HL-60 (cell line): ENCODE data around the gene MS4A5.

ENCODE experiments used
- GABPA ChIP-seq: IDR thresholded peaks from 2 replicates; pipeline ENCODE4 v1.6.1; 2012; ENCODE audit warnings: low read depth
- POLR2AphosphoS5 ChIP-seq: IDR thresholded peaks from 2 replicates; pipeline ENCODE4 v1.6.1; 2012; ENCODE audit warnings: low read depth
- TF ChIP-seq, protein P1 (sequence below): IDR thresholded peaks from one replicate; pipeline ENCODE4 v1.5.1; 2011; ENCODE audit warnings: low read length, control low read depth, inconsistent platforms; ENCODE audit not compliant: insufficient read depth
- TF ChIP-seq, protein P2 (sequence below): IDR thresholded peaks from 2 replicates; pipeline ENCODE4 v1.6.1; 2012; ENCODE audit warnings: low read depth; ENCODE audit not compliant: insufficient replicate concordance

DNA sequence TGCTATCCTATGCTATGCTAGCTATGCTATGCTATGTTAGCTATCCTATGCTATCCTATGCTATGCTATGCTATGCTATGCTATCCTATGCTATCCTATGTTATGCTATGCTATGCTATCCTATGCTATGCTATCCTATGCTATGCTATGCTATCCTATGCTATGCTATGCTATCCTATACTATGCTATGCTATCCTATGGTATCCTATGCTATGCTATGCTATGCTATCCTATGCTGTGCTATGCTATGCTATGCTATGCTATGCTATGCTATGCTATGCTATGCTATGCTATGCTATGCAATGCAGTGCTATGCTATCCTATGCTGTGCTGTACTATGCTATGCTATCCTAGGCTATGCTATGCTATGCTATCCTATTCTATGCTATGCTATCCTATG, 17.7 kb downstream of the MS4A5 start:
- TF ChIP-seq, protein P1, sequence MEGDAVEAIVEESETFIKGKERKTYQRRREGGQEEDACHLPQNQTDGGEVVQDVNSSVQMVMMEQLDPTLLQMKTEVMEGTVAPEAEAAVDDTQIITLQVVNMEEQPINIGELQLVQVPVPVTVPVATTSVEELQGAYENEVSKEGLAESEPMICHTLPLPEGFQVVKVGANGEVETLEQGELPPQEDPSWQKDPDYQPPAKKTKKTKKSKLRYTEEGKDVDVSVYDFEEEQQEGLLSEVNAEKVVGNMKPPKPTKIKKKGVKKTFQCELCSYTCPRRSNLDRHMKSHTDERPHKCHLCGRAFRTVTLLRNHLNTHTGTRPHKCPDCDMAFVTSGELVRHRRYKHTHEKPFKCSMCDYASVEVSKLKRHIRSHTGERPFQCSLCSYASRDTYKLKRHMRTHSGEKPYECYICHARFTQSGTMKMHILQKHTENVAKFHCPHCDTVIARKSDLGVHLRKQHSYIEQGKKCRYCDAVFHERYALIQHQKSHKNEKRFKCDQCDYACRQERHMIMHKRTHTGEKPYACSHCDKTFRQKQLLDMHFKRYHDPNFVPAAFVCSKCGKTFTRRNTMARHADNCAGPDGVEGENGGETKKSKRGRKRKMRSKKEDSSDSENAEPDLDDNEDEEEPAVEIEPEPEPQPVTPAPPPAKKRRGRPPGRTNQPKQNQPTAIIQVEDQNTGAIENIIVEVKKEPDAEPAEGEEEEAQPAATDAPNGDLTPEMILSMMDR = no peak
- TF ChIP-seq, protein P2, sequence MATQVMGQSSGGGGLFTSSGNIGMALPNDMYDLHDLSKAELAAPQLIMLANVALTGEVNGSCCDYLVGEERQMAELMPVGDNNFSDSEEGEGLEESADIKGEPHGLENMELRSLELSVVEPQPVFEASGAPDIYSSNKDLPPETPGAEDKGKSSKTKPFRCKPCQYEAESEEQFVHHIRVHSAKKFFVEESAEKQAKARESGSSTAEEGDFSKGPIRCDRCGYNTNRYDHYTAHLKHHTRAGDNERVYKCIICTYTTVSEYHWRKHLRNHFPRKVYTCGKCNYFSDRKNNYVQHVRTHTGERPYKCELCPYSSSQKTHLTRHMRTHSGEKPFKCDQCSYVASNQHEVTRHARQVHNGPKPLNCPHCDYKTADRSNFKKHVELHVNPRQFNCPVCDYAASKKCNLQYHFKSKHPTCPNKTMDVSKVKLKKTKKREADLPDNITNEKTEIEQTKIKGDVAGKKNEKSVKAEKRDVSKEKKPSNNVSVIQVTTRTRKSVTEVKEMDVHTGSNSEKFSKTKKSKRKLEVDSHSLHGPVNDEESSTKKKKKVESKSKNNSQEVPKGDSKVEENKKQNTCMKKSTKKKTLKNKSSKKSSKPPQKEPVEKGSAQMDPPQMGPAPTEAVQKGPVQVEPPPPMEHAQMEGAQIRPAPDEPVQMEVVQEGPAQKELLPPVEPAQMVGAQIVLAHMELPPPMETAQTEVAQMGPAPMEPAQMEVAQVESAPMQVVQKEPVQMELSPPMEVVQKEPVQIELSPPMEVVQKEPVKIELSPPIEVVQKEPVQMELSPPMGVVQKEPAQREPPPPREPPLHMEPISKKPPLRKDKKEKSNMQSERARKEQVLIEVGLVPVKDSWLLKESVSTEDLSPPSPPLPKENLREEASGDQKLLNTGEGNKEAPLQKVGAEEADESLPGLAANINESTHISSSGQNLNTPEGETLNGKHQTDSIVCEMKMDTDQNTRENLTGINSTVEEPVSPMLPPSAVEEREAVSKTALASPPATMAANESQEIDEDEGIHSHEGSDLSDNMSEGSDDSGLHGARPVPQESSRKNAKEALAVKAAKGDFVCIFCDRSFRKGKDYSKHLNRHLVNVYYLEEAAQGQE = no peak
- TF ChIP-seq GABPA (no peak), POLR2AphosphoS5 (no peak)
